HUES48 (cell line): ENCODE data around the gene ADGRG3.
"Not testable (repeated sequence)": the region's sequence is repeated elsewhere in the genome, so short reads cannot be mapped to it uniquely, and the experiment has no call there.

Experiments
- H3K27ac ChIP-seq: one replicate; pipeline ENCODE4 v1.7.0; 2013; ENCODE audit warnings: low read depth, low read length, inconsistent platforms
- H3K27me3 ChIP-seq: 2 replicates; pipeline ENCODE4 v1.6.1; 2013; ENCODE audit warnings: mild to moderate bottlenecking, low read length; ENCODE audit not compliant: control insufficient read depth, insufficient read depth
- H3K36me3 ChIP-seq: 2 replicates; pipeline ENCODE4 v1.6.1; 2013; ENCODE audit warnings: low read length; ENCODE audit not compliant: control insufficient read depth, insufficient read depth
- H3K4me1 ChIP-seq: 2 replicates; pipeline ENCODE4 v1.6.1; 2013; ENCODE audit warnings: mild to moderate bottlenecking, low read length; ENCODE audit not compliant: control insufficient read depth, insufficient read depth
- H3K4me3 ChIP-seq: 2 replicates; pipeline ENCODE4 v1.5.1; 2013; ENCODE audit warnings: mild to moderate bottlenecking, low read depth, low read length
- H3K9ac ChIP-seq: 2 replicates; pipeline ENCODE4 v1.6.1; 2013; ENCODE audit warnings: mild to moderate bottlenecking, low read depth, low read length, moderate library complexity
- H3K9me3 ChIP-seq: 2 replicates; pipeline ENCODE4 v1.6.1; 2013; ENCODE audit warnings: low read length; ENCODE audit not compliant: control insufficient read depth, insufficient read depth

ADGRG3 gene

GRCh38 chr16:57728336-57729181, 60.5 kb downstream of the ADGRG3 start:
- no peak overlapping the region for H3K4me3 ChIP-seq
- no peaks in the 10 kb centered on the region for H3K36me3 ChIP-seq
- no peaks in the 10 kb centered on the region for H3K4me1 ChIP-seq

GRCh38 chr16:57729182-57729484, 61.0 kb downstream of the ADGRG3 start:
- Histone ChIP-seq H3K27me3 (no peaks in the 10 kb centered on the region), H3K27ac (no peak overlapping the region), H3K9me3 (no peaks in the 10 kb centered on the region), H3K4me3 (no peak overlapping the region), H3K4me1 (no peaks in the 10 kb centered on the region), H3K36me3 (no peaks in the 10 kb centered on the region), H3K9ac (no peak overlapping the region)

More at GRCh38 chr16:57728336-57729181, 60.5 kb downstream of the ADGRG3 start:
- Histone ChIP-seq H3K27ac (no peak overlapping the region), H3K9me3 (no peaks in the 10 kb centered on the region), H3K27me3 (no peaks in the 10 kb centered on the region), H3K9ac (no peak overlapping the region)

- not testable (repeated sequence) for H3K36me3 ChIP-seq, H3K27me3 ChIP-seq, H3K9ac ChIP-seq, H3K9me3 ChIP-seq, H3K27ac ChIP-seq, H3K4me1 ChIP-seq, H3K4me3 ChIP-seq
Observed at GRCh38 chr16:57729852-57730251, 61.7 kb downstream of the ADGRG3 start.

- Histone ChIP-seq H3K9ac (no peak overlapping the region), H3K36me3 (no peaks in the 10 kb centered on the region), H3K27me3 (no peaks in the 10 kb centered on the region), H3K4me1 (no peaks in the 10 kb centered on the region; the same call in 1 of the 2 replicates), H3K4me3 (no peak overlapping the region), H3K27ac (no peak overlapping the region), H3K9me3 (no peaks in the 10 kb centered on the region)
Observed at GRCh38 chr16:57730771-57731730, 62.9 kb downstream of the ADGRG3 start.

- Histone ChIP-seq H3K27me3 (no peaks in the 10 kb centered on the region), H3K9ac (no peak overlapping the region), H3K36me3 (0 out of 2 replicates have a peak, but pooled peaks cover under 1% of the 10 kb centered on the region), H3K4me1 (peaks cover 8% of the 10 kb centered on the region), H3K4me3 (no peak overlapping the region), H3K9me3 (no peaks in the 10 kb centered on the region), H3K27ac (no peak overlapping the region)
Observed at GRCh38 chr16:57732037-57732436, 63.9 kb downstream of the ADGRG3 start.

- Histone ChIP-seq H3K4me1 (peaks cover 8% of the 10 kb centered on the region), H3K36me3 (peaks cover 6% of the 10 kb centered on the region; the same call in 1 of the 2 replicates), H3K9me3 (no peaks in the 10 kb centered on the region), H3K27ac (no peak overlapping the region), H3K4me3 (no peak overlapping the region), H3K9ac (no peak overlapping the region), H3K27me3 (no peaks in the 10 kb centered on the region)
Observed at GRCh38 chr16:57732714-57733113, 64.6 kb downstream of the ADGRG3 start.

GRCh38 chr16:57734308-57734924, 66.3 kb downstream of the ADGRG3 start:
- Histone ChIP-seq H3K9me3 (no peaks in the 10 kb centered on the region), H3K4me3 (peak overlapping the region; percentile 73), H3K27me3 (no peaks in the 10 kb centered on the region), H3K36me3 (peaks cover 12% of the 10 kb centered on the region; the same call in 1 of the 2 replicates), H3K27ac (peak overlapping the region; percentile 95), H3K9ac (peak overlapping the region; percentile 88), H3K4me1 (peaks cover 8% of the 10 kb centered on the region)

- peaks cover 8% of the 10 kb centered on the region for H3K4me1 ChIP-seq
- H3K27ac ChIP-seq: peak overlapping the region; percentile 95
- peaks cover 12% of the 10 kb centered on the region; the same call in 1 of the 2 replicates for H3K36me3 ChIP-seq
- no peaks in the 10 kb centered on the region for H3K27me3 ChIP-seq
- H3K9ac ChIP-seq: peak overlapping the region; percentile 88
- no peaks in the 10 kb centered on the region for H3K9me3 ChIP-seq
- peak overlapping the region; percentile 73 for H3K4me3 ChIP-seq
Observed at GRCh38 chr16:57734925-57735754, 67.0 kb downstream of the ADGRG3 start.

GRCh38 chr16:57735755-57736418, 67.8 kb downstream of the ADGRG3 start, which contains the start of gene KATNB1:
KATNB1 (plus strand) TSS chr16:57735770; CDS start chr16:57737244, 1,474 bp downstream.
- no peaks in the 10 kb centered on the region for H3K9me3 ChIP-seq
- H3K27me3 ChIP-seq: no peaks in the 10 kb centered on the region
- peak within 1 kb of the TSS; percentile 73 for H3K4me3 ChIP-seq
- H3K9ac ChIP-seq: peak within 1 kb of the TSS; percentile 88
- H3K36me3 ChIP-seq: peaks cover 12% of the 10 kb centered on the region; the same call in 1 of the 2 replicates
- peaks cover 8% of the 10 kb centered on the region for H3K4me1 ChIP-seq
- H3K27ac ChIP-seq: peak within 1 kb of the TSS; percentile 95
